ENCODE measurements around the gene CEP104.
A peak's percentile ranks its signal among the peaks of the same experiment; 100 is the strongest.

CEP104 gene

DNA sequence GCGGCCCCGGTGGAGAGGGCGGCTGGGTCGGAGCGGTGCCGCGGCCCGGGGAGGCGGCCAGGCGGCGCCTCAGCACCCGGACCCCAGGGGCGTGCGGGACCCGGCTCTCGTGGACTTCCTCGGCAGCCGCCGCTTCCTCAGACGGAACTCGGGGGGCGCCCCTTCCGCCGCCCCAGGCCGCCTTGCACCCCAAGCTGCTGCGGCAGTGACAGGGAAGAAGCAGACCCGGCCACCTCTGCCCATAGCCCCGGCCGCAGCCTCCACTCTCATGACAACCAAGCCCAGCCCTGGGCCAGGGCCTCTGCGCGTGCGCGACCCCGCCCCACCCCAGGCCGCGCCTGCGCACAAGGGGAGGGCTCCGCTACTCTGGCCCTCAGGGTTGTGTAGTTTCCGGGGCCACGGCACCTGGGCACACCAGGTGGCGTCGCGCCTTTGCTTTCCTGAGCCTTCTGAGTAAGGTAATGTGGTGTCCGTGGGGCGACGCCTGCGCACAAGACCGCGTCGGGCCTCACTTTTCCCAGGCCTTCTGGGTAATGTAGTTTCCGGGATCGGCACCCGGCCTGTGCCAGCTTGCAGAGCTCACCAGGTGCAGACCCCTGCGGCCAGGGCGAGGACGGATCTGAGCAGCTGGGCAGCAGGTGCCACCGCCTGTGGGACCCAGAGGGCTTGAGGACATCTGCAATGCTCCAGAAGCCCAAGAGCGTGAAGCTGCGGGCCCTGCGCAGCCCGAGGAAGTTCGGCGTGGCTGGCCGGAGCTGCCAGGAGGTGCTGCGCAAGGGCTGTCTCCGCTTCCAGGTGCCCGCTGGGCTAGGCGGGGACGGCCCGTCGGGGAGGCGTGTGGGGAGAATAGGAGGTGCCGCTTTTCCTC is at the start of gene CEP104, which contains the start of gene DFFB:
TSS of gene CEP104 (minus strand) at position 289 of the 868 bp plus-strand sequence. CDS start 4,804 bp downstream, outside the sequence.
TSS of gene DFFB (plus strand) at position 554 of the 868 bp plus-strand sequence. CDS start at position 682, 128 bp downstream.
- peak; percentile 94 for ATAC-seq
- no peak for TF ChIP-seq ESRRG (CRISPR knock-in tag; IDR thresholded peaks at IDR 0.05)
- TF ChIP-seq ZNF8 (CRISPR knock-in tag; IDR thresholded peaks at IDR 0.05): no peak
- no peak for TF ChIP-seq ZFP3 (CRISPR knock-in tag; IDR thresholded peaks at IDR 0.05)
- no peak for TF ChIP-seq ZFP30 (CRISPR knock-in tag; IDR thresholded peaks at IDR 0.05)
- TF ChIP-seq, protein P1, sequence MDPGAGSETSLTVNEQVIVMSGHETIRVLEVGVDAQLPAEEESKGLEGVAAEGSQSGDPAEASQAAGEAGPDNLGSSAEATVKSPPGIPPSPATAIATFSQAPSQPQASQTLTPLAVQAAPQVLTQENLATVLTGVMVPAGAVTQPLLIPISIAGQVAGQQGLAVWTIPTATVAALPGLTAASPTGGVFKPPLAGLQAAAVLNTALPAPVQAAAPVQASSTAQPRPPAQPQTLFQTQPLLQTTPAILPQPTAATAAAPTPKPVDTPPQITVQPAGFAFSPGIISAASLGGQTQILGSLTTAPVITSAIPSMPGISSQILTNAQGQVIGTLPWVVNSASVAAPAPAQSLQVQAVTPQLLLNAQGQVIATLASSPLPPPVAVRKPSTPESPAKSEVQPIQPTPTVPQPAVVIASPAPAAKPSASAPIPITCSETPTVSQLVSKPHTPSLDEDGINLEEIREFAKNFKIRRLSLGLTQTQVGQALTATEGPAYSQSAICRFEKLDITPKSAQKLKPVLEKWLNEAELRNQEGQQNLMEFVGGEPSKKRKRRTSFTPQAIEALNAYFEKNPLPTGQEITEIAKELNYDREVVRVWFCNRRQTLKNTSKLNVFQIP (CRISPR knock-in tag; IDR thresholded peaks at IDR 0.05; ENCODE audit: borderline replicate concordance, low read depth): no peak
- no peak; the same call in 1 of the 2 replicates for TF ChIP-seq TCF4 (CRISPR knock-in tag; IDR thresholded peaks at IDR 0.05; ENCODE audit: borderline replicate concordance)
- TF ChIP-seq ZC3H10 (CRISPR knock-in tag; IDR thresholded peaks at IDR 0.05): no peak
- TF ChIP-seq GLIS3 (CRISPR knock-in tag; IDR thresholded peaks at IDR 0.05): no peak
- TF ChIP-seq ISL1 (CRISPR knock-in tag; IDR thresholded peaks at IDR 0.05): no peak
- TF ChIP-seq, protein P2, sequence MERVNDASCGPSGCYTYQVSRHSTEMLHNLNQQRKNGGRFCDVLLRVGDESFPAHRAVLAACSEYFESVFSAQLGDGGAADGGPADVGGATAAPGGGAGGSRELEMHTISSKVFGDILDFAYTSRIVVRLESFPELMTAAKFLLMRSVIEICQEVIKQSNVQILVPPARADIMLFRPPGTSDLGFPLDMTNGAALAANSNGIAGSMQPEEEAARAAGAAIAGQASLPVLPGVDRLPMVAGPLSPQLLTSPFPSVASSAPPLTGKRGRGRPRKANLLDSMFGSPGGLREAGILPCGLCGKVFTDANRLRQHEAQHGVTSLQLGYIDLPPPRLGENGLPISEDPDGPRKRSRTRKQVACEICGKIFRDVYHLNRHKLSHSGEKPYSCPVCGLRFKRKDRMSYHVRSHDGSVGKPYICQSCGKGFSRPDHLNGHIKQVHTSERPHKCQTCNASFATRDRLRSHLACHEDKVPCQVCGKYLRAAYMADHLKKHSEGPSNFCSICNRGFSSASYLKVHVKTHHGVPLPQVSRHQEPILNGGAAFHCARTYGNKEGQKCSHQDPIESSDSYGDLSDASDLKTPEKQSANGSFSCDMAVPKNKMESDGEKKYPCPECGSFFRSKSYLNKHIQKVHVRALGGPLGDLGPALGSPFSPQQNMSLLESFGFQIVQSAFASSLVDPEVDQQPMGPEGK (CRISPR knock-in tag; IDR thresholded peaks at IDR 0.05; ENCODE audit: borderline replicate concordance): no peak
- TF ChIP-seq ARNTL (CRISPR knock-in tag; IDR thresholded peaks at IDR 0.05; ENCODE audit: borderline replicate concordance, low read depth): no peak
- no peak for TF ChIP-seq ZNF565 (CRISPR knock-in tag; conservative IDR thresholded peaks at IDR 0.05; ENCODE audit: low read depth)
- no peak for TF ChIP-seq OSR1 (CRISPR knock-in tag; IDR thresholded peaks at IDR 0.05)

DNA sequence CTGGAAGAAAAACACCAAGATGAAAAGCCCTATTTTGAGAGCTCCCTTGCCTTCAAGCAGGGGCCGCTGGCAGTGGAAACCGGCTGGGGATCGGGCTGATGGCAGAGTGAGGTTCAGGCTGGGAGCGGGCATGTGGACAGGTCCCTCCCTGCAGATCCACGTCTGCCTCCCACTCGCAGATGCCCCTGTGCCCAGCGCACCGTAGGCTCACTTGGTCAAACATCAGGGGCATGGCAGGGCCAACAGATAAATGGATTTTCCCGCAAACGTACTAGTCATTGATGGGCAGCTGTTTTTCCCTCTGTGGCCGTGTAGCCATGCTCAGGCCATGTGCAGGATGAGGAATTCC is 49.6 kb upstream of the CEP104 start:
- TF ChIP-seq, protein P1 (CRISPR knock-in tag; IDR thresholded peaks at IDR 0.05; ENCODE audit: borderline replicate concordance, low read depth): no peak
- TF ChIP-seq, protein P3, sequence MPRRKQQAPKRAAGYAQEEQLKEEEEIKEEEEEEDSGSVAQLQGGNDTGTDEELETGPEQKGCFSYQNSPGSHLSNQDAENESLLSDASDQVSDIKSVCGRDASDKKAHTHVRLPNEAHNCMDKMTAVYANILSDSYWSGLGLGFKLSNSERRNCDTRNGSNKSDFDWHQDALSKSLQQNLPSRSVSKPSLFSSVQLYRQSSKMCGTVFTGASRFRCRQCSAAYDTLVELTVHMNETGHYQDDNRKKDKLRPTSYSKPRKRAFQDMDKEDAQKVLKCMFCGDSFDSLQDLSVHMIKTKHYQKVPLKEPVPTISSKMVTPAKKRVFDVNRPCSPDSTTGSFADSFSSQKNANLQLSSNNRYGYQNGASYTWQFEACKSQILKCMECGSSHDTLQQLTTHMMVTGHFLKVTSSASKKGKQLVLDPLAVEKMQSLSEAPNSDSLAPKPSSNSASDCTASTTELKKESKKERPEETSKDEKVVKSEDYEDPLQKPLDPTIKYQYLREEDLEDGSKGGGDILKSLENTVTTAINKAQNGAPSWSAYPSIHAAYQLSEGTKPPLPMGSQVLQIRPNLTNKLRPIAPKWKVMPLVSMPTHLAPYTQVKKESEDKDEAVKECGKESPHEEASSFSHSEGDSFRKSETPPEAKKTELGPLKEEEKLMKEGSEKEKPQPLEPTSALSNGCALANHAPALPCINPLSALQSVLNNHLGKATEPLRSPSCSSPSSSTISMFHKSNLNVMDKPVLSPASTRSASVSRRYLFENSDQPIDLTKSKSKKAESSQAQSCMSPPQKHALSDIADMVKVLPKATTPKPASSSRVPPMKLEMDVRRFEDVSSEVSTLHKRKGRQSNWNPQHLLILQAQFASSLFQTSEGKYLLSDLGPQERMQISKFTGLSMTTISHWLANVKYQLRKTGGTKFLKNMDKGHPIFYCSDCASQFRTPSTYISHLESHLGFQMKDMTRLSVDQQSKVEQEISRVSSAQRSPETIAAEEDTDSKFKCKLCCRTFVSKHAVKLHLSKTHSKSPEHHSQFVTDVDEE (CRISPR knock-in tag; IDR thresholded peaks at IDR 0.05): no peak
- TF ChIP-seq ZNF565 (CRISPR knock-in tag; conservative IDR thresholded peaks at IDR 0.05; ENCODE audit: low read depth) (no peak), ZNF70 (CRISPR knock-in tag; IDR thresholded peaks at IDR 0.05) (no peak), ESRRG (CRISPR knock-in tag; IDR thresholded peaks at IDR 0.05) (no peak), ZNF8 (CRISPR knock-in tag; IDR thresholded peaks at IDR 0.05) (no peak), ZFP30 (CRISPR knock-in tag; IDR thresholded peaks at IDR 0.05) (no peak), ARNTL (CRISPR knock-in tag; IDR thresholded peaks at IDR 0.05; ENCODE audit: borderline replicate concordance, low read depth) (no peak)
- TF ChIP-seq, protein P2 (CRISPR knock-in tag; IDR thresholded peaks at IDR 0.05; ENCODE audit: borderline replicate concordance): no peak
- TF ChIP-seq, protein P4, sequence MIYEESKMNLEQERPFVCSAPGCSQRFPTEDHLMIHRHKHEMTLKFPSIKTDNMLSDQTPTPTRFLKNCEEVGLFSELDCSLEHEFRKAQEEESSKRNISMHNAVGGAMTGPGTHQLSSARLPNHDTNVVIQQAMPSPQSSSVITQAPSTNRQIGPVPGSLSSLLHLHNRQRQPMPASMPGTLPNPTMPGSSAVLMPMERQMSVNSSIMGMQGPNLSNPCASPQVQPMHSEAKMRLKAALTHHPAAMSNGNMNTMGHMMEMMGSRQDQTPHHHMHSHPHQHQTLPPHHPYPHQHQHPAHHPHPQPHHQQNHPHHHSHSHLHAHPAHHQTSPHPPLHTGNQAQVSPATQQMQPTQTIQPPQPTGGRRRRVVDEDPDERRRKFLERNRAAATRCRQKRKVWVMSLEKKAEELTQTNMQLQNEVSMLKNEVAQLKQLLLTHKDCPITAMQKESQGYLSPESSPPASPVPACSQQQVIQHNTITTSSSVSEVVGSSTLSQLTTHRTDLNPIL (CRISPR knock-in tag; IDR thresholded peaks at IDR 0.05; ENCODE audit: low read depth): no peak
- no peak for ATAC-seq
